NCI-H345 treated with DMSO at 0.1 percent for 48 hours (cell line): ENCODE results near the gene PKD1L1.
"Not testable (repeated sequence)": the region's sequence is repeated elsewhere in the genome, so short reads cannot be mapped to it uniquely, and the experiment has no call there.

ENCODE experiments used
- DNase-seq: peaks from one replicate; lab custom pipeline; 2025; ENCODE audit not compliant: unreplicated experiment; lab: John Stamatoyannopoulos, UW

PKD1L1 gene

DNA sequence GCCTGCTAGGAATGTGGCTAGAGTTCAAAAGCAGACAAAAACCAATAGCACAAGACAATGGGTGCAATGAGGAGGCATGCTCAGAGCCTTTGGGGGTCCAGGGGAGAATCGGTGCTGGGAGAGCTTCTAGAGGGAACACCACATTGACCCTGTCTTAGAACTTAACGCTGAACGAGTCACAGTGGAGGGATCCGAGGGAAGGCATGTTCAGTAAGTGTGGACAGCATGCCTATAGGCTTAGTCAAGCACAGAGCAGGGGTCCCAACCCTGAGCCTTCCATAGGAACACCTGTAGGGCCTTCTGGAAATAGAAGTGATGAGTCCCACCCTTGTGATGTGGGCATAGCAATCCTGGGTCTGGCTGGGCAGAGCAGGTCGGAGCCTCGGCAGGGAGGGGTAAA is 148.7 kb downstream of the PKD1L1 start:
- DNase-seq: no peak

DNA sequence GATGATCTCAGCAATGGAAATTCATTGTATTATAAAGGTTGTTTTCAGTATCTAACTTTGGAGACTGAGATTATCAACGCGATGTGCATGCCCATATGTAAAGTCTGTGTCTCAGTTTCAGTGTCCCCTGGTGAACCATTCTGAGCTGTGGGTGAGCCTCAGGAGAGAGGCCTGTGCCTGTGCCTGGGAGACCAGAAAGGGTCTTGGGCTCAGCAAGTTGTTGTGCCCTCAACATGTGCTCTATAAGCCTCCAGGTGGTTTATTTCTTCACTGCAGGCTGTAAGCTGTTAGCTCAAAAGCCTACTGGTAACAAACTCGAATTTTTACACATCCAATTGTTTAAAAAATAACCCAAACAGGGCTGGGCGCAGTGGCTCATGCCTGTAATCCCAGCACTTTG is 151.9 kb downstream of the PKD1L1 start:
- no peak for DNase-seq

DNA sequence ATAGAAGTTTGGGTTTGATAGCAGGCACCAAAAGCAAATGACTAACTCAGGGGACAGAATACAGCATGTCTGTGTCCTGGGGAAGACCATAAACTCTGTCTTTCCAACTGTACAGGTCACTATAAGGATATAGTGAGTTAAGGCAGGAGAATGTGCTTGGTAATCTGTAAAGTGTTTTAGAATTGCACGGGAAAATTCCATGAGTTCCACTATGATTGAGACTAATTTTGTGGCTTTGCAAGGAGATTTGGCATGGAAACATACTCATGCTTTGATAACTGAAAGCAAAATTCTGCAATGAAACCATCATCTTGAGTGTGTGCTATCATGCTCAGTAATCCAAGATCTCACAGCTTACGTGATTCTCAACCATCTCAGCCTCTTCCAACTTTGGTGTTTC is 152.6 kb downstream of the PKD1L1 start:
- no peak for DNase-seq

DNA sequence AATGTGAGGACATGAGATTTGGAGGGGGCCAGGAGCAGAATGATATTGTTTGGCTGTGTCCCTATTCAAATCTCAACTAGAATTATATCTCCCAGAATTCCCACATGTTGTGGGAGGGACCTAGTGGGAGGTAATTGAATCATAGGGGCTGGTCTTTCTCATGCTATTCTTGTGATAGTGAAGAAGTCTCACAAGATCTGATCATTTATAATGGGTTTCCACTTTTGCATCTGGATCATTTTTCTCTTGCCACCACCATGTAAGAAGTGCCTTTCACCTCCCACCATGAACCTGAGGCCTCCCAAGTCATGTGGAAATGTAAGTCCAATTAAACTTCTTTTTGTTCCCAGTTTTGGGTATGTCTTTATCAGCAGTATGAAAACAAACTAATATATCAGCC is 153.1 kb downstream of the PKD1L1 start:
- not testable (repeated sequence) for DNase-seq

DNA sequence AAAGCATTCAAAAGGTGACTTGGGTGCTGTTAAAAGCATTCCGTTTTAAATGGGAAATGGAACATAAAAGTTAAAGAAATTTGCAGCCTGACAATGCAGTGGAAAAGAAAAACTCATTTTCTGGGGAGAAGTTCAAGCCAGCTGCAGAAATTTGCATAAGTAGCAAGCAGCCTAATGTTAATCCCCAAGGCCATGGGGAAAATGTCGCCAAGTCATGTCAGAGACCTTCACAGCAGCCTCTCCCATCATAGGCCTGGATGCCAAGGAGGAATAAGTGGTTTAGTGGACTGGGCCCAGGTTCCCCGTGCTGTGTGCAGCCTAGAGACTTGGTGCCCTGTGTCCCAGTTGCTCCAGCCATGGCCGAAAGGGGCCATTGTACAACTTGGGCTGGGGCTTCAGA is 154.2 kb downstream of the PKD1L1 start:
- no peak for DNase-seq

DNA sequence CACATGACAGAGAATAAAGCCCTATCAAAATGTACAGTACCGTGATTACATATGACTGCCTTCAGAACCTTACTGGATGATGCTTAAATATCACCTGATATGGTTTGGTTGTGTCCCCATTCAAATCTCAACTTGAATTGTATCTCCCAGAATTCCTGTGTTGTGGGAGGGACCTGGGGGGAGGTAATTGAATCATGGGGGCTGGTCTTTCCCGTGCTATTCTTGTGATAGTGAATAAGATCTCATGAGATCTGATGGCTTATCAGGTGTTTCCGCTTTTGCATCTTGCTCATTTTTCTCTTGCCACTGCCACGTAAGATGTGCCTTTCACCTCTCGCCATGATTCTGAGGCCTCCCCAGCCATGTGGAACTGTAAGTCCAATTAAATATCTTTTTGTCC is 155.1 kb downstream of the PKD1L1 start:
- DNase-seq: not testable (repeated sequence)

DNA sequence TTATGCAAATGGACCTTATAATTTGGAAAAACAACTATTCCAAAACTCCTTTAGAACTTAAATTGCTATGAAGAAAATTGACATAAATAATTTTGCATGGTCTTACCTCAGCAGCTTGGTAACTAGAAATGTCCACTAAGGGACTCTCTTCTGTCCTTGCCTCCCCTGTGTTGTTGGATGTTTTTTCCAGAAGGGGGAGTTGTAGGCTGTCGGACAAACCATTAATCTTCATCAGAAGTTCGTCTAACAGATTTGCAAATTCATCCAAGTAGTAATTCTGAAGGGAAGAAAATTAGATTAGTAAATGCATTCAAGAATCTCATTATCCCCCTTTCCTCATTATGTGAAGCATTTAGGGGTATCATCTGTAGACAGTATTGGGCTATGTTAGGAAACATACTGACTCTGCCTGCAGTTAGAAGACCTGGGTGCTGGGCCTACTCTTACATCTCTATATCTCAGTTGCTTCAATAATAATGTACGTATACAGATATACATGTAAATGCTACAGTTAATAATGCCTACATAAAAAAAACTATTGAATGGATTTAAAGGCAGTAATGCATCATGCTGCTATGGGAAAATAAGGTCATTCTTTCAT is 155.6 kb downstream of the PKD1L1 start:
- DNase-seq: no peak

DNA sequence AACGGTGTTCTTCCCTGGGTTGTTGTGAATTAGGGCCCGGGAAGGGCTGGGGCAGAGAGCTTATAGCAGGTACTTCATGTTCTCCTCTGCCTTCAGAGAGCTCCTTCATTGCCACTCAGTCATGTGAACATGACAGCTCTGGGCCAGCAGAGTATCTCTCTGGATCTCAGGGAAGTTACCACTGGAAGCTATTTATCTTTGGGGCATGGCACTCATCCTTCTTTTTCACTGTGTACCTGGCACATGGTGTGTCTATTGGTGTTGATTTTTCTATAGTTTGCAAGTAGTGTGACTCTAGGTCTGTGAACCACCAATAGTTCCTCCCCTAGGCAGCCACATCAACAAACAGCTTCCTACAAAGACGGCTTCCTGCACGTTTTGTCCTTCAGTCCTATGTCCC is 156.6 kb downstream of the PKD1L1 start:
- DNase-seq: no peak

DNA sequence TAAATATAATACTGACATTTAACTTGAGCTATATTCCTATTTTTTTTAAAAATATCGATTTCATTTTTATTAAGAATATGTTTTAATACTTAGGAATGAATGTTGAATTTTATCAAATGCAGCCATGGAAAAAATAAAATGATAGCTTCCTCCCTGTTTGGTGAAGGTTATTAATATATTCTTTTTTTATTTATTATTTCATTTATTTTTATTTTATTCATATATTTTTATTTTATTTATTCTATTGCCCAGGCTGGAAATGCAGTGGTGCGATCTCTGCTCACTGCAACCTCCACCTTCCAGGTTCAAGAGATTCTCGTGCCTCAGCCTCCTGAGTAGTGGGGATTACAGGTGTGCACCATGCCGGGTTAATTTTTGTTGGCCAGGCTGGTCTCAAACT is 160.2 kb downstream of the PKD1L1 start:
- no peak for DNase-seq

DNA sequence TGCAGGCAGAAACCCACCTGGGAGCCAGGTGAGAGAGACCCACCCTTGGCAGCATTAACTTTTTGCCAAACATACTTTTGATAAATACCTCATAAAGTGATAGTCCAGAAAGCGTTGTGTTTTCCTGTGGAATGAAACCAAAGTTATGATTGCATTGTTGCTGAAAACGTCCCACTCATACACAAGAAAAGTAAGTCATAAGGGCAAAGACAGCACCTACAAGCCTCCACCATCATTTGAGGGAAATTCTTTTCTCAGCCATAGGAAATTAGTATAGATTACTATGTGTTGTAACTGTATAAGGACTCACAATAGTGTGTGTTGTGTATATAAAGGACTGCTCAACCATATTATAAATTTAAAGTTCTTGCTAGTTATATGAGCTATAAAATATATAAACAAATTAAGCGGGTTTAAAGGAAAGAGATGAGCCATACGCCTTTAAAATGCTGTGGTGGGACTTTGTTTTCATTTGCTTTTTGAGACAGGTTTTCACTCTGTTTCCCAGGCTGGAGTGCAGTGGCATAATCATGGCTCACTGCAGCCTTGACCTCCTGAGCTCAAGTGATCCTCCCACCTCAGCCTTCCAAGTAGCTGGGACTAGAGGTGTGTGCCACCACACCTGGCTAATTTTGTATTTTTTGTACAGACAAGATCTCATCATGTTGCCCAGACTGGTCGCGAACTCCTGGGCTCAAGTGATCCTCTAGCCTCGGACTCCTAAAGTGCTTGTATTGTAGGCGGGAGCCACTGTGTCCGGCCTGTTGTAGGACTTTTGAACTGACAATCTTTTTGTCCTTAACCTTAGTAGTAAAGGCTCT is 160.8 kb downstream of the PKD1L1 start:
- DNase-seq: no peak

DNA sequence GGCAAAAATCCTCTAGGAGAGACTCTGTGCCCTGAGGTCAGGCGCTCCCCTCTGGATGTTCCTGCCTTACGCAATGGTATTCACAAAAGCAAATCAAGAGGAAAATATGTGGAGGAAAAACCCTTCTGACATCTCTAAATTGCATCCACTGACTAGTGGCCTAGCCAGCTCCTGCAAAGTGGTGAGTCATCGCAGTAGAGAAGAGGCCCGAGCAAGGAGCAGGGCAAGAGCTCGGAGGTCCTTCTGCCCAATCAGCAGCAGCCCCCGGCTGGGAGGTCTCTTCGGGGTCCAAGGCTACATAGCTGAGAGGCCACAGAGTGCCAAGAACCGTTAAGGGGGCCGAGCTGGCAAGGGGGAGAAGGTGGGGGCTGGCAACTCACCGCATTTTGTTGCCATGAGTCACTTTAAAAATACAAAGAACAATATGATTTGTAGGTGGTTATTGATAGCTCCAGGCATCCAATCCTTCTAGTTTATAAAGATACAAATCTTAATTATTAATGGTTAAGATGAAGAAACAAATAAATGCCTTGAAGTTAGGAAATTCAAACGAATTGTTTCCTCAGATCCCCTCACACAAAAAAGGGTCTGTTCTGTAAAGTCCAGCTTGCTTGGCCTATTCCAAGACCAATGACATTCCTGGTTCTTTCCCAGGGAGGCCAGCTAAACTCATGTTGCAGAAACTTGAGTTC is 161.6 kb downstream of the PKD1L1 start:
- no peak for DNase-seq

DNA sequence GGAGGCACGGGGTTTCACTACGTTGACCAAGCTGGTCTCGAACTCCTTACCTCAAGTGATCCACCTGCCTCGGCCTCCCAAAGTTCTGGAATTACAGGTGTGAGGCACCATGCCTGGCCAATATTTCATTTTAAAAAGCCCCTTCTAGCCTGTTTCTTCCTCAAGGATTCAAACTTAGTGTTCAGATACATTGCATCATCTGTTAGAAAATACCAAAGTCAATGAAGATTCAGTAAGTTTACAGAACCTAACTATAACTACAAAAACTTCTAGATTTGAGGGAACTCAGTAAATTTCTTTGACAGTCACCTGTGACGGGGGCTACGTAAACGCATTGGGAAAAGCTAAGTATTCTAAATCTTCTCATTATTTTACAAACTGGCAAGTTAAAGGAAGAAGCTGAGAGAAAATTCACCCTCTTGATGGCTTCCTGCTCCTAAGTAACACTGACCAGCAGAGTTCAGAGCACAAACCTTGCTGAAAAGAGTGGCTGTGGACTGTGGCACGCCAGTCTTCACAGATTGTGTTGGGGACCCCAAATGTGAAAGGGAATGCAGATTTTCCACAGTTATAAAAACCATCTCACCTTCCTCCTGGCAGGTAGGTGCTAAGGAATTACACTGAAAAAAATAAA is 162.2 kb downstream of the PKD1L1 start:
- no peak for DNase-seq

DNA sequence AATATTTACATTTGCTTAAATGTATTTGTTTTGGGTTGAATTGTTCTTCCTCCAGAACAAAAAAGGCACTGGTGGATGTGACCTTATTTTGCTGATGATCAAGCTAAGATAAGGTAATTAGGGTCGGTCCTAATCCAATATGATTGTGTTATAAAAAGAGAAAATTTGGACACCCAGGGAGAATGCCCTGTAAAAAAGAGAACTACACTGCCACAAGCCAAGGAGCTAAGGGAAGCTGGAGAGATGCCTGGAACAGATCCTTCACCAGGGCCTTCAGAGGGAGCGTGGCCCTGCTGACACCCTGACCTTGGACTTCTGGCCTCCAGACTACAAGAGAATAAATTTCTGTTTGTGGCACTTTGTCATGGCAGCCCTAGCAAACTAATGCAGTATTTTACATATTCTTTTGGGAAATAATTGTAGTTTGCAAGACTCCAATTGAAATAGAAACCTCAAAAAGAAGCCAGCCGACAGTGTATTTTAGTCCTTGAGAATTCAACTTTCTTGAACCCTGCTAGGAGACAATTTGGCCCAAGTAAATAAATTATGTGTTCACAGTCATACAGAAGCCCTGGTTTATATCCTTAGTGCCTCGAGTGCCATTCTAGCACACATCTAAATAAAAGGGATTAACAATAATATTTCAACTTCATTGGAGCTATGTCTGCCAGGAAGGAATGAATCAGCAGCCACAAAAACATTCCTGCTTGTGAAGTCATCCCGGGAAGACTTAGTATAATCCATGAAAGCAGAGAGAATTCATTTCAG is 164.6 kb downstream of the PKD1L1 start:
- DNase-seq: no peak

DNA sequence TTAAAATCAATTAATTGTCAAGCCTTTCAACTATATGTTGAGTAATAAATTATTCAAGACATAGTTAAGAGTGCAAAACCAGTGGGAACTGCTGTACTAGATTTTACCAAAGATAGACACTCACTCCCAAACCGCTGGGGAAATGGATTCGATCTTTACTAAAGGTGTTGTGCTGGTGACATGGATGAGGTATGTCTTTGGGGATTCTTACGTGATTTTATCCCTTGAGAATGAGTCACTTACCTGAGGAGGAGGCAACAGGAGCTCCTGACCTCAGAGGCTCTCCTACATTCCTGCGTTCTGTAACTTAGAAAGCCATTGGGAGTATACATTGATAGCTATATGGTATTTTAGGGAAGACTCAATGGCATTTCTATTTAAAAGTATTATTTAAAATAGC is 165.5 kb downstream of the PKD1L1 start:
- DNase-seq: no peak

DNA sequence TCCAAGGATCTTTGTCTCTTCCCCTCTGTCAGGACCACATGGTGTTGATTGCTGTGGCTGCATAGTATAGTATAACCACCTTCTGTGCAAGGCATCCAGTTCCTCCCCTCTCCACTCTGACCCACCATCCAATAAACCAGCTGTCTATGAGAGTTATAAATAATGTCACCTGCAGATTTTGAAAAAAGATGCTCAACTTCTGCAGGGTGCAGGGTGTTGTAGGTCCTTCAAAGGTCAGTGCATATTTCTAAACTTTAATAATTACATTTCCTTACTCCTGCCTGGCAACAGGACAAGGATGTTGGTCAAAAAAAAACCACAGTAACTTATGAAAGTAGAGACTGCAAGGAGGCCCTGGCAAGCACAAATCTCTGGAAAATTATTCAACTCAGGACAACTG is 166.2 kb downstream of the PKD1L1 start:
- no peak for DNase-seq

DNA sequence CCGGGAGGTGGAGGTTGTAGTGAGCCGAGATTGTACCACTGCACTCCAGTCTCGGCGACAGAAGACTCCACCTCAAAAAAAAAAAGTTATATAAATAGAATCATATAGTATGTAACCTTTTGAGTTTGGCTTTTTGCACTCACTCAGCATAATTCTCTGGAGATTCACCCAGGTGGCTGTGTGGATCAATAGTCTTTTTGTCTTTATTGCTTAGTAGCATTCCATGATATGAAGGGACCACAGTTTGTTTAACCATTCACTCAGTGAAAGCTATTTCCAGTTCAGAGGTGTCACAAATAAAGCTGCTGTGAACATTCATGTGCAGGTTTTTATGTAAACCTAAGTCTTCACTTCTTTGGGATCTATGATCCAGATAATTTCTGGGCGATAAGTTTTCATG is 167.7 kb downstream of the PKD1L1 start:
- no peak for DNase-seq

DNA sequence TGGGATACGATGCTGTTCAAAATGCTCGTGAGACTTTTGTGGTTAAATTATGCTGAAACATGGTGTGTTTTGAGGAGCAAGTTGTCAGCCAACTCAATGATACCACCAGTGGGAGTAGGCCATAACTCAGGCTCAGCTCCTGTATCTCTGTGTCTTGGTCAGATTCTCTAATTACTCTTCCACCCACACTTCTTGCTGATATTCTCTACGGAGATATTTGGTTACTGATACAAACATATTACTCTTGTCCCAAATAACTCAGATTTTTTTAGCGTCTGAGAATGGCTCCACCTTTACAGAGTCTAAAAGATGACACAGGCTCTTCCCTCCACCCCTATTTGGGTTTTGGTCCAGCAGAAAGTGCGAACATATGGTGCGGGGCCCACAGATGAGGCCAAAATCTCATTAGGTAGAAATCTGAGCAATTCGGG is 168.9 kb downstream of the PKD1L1 start:
- DNase-seq: no peak

DNA sequence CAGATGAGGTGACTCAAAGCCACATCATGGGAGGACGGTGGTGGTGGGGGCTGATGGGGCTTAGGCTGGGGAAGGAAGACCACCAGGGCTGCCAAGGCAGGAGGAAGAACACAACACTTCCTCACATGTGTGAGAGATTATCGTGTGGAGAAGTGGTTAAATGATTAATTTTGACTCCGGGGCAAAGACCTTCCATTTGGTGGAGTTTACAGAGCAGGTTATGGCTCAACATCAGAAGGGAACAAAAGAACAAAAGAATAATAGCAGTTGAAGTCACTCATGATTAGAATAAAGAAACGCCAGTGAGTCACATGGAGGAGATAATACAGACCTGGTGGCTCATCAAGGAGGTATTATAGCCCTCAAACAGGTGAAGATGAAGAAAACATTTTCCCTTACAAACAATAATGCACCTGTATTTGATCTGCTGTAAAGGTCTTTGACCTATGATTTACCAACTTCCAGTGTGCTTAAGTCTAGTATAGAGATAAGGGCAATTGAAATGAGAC is 170.1 kb downstream of the PKD1L1 start:
- DNase-seq: no peak

DNA sequence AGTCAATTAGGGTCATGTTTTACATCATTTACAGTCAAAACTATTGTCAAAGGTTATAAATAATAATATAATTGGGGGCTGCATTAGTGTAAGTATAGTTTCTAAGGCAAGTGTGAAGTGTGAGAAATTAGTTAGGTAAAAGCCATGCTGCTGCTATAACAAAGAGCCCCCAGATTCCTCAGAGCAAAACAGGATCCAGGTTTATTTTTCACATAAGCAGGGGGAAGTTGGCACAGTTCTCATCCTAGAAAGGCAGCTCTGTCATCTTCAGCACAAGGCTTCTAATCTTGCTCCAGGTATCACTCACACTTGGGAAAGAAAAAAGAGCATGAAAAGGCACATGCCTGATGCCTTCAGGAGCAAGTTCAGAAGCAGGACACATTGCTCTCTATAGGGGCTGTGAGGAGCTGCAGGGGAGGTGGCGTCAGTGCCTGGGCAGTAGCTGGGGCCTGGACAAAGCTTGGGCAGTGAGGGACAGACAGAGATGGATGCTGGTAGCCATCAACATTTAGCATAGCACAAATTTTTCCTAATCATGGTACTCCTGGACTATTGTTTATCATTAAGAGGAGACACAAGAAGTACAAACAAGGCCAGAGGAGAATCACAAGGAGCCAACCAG is 170.6 kb downstream of the PKD1L1 start:
- DNase-seq: no peak

DNA sequence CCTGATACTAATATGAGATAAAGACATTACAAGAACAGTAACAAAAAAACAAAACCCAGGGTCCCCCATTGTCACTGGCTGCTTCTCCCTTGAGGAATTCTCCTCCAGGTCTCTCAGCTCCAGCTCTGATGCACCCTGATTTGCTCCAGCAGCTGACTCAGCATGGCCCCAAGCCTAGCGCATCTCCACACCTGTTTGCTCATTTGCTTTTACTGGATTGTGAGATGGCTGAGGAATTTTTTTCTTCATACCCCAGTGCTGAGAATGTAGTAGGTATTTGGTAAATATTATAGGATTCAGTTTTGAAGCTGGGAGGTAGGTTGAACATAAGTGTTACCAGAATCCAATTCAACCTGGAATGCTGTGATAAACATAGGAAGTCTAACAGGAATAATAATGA is 171.9 kb downstream of the PKD1L1 start:
- no peak for DNase-seq
